Left lobe of liver (tissue), 2 donors: ENCODE data around the gene ALB. TPM values are rescaled to one million over a fixed set of nuclear protein-coding genes. Genes with fewer than 3 reads are reported as not detected.

ENCODE experiments used
- ATAC-seq: fragments of 200-7000 bp; cut with Tn5 transposase; one replicate; pipeline ENCODE4 v1.9.1; 2020; ENCODE audit warnings: mild to moderate bottlenecking, moderate library complexity
- DNase-seq: peaks from one replicate; pipeline ENCODE4 v3.0.0-alpha.2; 2020; ENCODE audit warnings: low spot score
- total RNA-seq: library from RNA; stranded (reverse); gene quantifications from one replicate; pipeline ENCODE4 v1.2.1, GENCODE V29; 2021
- donor health status: DM: no; HTN: no; CAD: no; lungs with moderate emphysema.
- donor health status: DM: no; HTN: yes; CAD: no.

ALB gene
- total RNA-seq, 1 donor from 2014 or later, result 99,767 TPM

DNA sequence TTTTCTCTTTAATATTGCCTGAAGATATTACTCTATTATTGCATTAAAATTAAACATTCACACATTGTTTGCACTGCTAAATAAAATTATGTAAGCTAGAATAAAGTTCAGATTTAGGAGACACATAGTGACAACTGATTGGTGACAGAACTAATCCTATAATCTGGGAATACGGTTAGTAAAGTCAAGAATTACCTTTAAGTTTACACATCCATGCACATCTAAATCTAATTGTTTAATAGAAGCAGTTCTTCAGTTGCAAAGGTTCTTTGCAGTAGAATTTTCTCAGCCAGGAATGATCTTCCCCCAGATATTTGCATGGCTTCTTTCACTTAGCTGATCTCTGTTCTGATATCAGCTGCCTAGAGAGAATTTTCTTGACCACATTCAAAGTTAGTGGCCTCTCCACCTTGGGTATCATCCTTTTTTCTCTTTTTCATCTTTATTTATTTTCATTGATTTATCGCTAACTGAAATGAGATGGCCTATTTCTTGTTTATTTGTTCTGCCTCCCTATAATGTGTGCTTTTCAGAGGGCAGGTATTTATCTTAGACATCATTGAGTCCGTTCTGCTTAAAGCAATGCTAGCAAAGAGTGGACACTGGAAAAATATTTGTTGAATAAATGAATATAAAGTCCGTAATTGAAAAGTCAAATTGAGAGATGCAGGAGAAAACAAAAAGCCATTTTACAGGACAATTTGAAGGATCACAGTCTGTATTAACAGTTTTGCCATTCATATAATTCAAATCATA lies 44.5 kb downstream of the ALB start:
- ATAC-seq, result no peak

DNA sequence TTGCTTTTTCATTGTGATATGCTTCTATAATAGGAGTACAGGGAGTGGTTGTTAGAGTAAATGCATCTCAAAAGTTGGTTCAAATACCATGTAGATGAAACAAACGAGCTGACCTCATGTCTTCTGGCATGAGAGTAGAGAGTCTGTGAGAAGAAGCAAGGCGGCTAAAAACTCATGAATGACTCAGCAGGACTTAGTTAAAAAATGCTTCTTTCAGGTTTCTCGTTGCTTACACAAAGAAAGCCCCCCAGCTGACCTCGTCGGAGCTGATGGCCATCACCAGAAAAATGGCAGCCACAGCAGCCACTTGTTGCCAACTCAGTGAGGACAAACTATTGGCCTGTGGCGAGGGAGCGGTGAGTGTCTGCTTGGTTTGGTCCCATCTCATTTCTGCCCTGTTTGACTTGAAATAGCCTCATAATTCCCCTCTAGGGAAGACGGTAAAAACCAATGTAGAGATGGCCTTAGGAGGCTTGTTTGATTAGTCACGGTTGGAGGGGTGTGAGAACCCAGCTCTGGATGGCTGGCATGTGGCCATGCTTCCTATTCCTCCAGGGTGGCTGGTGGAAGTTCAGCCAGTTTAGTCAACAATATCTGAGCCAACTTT lies 46.4 kb downstream of the ALB start:
- DNase-seq (no peak), ATAC-seq (no peak)

More for the DNA sequence above, 44.5 kb downstream of the ALB start:
- DNase-seq, result no peak

DNA sequence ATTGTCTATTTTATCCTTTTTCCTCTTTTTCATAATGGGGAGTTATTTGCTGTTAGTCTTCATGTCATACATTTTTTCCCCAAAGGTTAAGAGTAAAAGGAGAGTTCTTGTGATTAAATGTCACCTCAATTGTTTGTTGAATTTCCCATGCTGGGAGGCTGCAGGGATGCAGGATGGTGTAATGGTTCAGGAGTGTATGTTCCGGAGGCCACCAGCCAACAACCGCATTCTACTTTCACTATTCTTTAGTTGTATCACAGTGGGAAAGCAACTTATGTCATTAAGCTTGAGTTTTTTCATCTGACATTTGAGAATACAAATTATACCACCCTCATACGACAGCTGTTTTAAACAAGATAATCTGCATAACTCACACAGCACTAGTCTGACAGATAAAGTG lies 47.3 kb downstream of the ALB start:
- no peak for DNase-seq
- peak; percentile 50 for ATAC-seq

DNA sequence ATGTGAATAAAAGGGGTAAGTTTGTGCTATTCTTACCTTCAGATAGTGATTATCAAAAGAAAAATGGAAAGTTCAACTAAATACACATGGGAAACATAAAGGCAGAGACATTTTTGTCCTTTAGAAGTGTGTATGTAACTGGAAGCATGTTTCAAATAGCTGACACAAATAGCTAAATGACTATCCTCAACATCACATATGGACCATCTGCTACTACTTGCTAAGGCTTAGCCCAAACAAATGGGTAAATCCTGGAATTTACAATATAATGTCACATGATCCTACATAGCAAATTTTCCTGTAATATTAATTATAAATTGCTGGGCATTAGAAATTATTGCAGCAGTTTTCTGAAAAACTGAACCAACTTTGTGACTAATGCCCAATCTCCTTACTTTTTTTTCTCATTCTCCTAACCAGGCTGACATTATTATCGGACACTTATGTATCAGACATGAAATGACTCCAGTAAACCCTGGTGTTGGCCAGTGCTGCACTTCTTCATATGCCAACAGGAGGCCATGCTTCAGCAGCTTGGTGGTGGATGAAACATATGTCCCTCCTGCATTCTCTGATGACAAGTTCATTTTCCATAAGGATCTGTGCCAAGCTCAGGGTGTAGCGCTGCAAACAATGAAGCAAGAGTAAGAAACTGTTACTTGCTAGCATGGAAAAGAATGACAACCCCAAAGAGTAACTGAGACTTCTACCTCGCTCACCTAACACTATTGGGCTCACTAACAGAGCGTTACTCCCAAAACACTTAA lies 48.1 kb downstream of the ALB start:
- ATAC-seq, result no peak

DNA sequence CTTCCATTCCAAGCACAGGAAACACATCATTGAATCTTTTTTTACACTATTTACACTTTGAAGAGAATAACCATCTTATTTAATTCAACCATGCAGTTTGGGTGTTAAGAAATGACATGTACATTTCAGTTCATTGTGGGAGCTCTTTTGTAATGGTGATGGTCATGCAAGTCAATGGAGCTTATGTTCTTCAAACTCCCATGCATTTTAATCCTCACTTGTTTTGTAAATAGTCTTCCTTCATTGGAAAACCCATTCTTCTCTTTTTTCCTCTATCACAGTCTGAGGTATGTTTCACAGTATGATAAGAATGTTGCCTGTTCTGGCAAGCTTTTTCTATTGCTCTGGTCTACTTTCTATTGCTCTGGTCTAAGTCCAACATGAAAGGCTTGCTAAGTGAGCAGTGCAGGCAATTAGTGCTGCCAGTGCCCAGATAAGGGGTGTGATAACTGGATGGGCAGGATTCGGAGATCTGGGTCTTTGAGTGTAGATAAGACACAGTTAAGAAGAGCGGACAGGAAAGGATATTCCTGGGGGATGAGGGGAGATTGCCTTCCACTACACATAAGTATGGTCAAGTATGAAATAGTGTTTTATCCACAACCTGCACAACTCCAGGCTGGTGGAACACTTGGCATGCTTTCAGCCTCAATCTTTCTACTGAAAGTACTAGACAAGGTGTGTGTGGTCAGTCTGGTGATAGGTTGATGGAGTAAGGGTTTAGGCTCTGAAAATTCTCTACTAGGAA lies 49.0 kb downstream of the ALB start:
- ATAC-seq (peak; percentile 84), DNase-seq (no peak)

More for the DNA sequence above, 48.1 kb downstream of the ALB start:
- DNase-seq, result no peak

DNA sequence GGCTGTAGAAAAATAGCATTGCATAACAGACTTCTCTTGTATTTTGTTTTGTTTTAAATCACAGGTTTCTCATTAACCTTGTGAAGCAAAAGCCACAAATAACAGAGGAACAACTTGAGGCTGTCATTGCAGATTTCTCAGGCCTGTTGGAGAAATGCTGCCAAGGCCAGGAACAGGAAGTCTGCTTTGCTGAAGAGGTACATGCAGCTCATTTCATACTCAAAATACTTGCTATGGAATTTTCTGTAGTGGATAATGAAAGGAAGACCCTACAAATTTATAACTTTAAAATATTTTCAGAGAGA lies 49.6 kb downstream of the ALB start:
- DNase-seq (no peak), ATAC-seq (peak; percentile 52)

DNA sequence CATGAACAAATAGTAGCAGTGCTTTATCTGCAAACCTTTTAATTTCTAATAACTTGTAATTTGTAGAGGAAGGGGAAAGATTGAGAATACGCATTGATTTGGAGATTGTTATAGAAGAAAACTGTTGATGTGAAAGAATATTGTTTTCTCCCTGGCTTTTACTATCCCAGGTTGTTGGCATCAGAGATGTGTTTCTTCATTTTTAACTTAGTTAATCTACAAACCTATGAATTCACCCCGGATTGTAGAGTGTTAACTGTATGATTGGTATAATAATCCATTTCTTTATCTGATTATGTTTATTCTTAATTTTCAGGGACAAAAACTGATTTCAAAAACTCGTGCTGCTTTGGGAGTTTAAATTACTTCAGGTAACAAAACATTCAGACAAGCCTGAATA lies 50.8 kb downstream of the ALB start:
- DNase-seq, result no peak
- no peak for ATAC-seq

DNA sequence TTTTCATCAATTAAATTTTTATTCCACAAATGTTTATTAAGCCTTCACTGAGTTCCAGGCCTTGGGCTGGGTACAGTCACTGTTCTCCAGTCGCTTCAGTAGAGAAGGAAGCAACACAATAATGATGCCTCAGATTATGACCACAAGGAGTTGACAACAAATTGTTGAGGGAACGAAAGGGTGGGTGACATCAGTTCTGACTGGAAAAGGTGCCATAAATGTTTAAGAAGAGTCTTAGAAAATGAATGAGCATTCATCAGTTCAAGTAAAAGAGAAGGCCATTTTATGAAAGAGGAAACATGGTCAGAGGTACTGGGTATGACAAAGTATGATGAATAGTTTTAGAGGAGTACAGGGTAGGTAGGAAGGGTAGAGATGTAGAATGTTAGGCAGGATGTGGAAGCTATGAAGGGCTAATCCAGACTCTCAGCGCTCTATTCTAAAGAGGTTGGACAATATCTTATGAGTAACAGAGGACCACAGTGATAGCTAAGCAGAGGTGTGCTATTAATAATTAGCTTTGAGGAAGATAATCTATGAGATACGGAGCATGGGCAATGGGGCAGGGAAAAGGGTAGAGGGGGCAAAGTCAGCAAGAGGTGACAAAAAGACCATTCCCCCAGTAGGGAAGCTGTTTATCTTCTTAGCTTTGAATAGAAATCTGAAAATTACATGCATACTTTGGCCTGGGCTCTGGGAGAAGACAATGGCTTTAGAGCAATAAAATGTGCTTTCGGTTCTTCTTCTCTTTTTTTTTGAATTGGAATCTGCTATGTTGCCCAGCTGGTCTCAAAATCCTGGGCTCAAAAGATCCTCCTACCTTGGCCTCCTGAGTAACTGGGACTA lies 52.3 kb downstream of the ALB start:
- ATAC-seq (no peak), DNase-seq (no peak)

DNA sequence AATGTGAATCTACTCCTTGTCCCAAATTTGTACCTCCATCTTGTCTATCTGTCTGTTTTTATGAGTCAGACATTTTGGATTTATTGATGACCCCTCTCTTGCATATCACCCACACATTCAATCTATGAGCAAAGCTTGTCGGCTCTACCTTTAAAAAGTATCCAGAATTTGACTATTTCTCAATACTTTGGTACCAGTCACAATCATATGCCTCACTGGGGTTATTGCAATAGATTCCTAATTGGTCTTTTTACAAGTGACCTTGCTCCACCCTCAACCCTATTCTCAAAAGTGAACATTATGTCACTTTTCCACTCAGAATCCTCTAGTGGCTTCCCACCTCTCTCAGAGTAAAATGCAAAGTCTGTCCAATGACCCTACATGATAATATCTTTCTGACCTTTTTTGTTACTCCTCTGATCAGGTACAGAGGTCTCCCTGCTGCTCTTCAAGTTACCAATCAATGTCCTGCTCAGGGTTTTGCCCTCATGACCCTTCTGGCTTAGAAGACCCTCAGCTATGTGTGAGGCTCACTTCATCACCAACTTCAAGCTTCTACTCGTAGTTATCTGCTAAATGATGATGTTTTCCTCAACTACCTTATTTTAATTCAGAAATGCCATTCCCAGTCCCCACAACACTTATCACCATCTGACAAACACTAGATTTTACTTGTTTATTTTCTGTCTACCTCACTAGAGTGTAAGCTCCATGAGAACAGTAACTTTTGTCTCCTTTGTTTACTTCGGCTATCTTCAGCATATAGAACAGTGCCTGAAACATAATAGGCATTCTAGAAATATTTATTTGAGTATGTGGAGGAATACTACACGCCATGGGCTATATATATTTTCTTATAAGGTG lies 54.3 kb downstream of the ALB start:
- no peak for DNase-seq
- peak; percentile 17 for ATAC-seq

DNA sequence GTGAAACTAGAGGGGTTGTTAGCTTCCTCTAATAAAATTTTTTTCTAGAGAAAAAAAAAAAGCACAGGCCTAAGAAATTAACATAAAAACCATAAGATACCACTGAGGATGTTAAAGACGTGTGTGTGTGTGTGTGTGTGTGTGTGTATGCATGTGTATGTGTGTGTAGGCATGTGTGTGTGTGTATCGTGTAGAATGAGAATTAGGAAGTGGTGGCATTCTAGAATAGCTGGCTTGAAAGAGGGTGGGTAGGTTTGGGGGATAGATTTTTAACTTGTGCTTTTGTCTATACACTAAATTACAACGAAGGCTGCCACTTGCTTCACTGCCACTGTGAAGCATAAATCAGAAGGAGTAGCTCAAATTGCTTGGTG lies 54.9 kb downstream of the ALB start:
- ATAC-seq, result no peak
- no peak for DNase-seq

DNA sequence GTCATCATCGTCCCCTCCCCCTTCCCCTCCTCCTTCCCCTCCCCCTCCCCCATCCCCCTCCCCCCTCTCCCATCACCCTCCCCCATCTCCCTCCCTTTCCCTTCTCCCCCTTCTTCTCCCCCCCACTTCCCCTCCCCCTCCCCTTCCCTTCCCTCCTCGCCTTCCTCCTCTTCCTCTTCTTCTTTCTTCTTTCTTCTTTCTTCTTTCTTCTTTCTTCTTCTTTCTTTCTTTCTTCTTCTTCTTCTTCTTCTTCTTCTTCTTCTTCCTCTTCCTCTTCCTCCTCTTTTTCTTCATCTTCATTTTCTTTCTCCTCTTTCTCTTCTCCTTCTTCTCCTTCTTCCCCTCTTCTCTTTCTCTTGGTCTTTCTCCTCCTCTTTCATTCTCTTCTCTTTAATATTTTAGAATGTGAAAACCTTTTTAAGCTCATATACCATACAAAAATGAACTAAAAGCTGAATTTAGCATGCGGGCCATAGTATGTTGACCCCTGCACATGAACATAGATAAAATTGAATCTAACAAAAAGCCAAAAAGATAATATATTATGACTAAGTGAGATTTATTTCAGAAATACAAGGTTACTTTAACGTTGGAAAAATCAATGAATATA lies 56.9 kb downstream of the ALB start:
- ATAC-seq (no peak), DNase-seq (no peak)

DNA sequence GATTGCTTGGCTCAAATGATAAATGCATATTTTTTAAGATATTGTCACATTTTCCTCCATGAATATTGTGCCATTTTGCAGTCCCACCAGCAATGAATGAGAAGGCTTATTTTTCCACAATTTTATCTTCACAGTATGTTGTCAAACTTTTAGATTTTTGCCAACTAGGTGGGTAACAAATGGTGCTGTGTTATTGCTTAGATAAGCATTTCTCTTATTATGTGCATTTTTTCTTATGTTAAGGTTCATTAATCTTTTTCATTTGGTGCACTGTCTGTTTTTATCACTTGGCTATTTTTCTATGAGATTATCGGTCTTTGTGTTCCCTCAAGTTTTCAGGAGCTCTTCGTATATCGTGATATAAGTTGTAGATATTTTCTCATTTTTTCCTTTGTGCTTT lies 64.1 kb downstream of the ALB start:
- DNase-seq (no peak), ATAC-seq (no peak)

DNA sequence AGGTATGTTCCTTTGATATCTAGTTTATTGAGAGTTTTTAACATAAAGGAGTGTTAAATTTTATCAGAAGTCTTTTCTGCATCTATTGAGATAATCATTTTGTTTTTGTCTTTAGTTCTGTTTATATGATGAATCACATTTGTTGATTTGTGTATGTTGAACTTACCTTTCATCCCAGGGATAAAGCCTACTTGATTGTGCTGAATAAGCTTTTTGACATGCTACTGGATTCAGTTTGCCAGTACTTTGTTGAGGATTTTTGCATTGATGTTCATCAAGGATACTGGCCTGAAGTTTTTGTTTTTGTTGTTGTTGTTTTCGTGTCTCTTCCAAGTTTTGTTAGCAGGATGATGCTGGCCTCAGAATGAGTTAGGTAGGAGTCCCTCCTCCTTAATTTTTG lies 66.6 kb downstream of the ALB start:
- DNase-seq, result no peak
- ATAC-seq, result no peak

Other genes starting within 250 kb of the ALB start
- gene ANKRD17, start 145.5 kb upstream of the ALB start, total RNA-seq, result 23.9 TPM
- gene AFP, start 31.9 kb downstream of the ALB start, total RNA-seq, result 3.3 TPM
- 208 TPM for gene AFM, start 77.5 kb downstream of the ALB start, total RNA-seq
- gene RASSF6, start 216.1 kb downstream of the ALB start, total RNA-seq, result 0.23 TPM